Retinal pigment epithelial cell (primary cell): ENCODE data around the gene MRPL54.

Experiments used
- DNase-seq: peaks from one replicate; pipeline ENCODE4 v3.0.0-alpha.2; 2010; ENCODE audit warnings: low read depth
- H3K4me3 ChIP-seq: 2 replicates; pipeline ENCODE4 v1.5.1; 2011; ENCODE audit warnings: mild to moderate bottlenecking, low read length, control low read depth, moderate library complexity
- TF ChIP-seq, protein P1 (sequence below): conservative IDR thresholded peaks from 2 replicates; pipeline ENCODE4 v1.5.1; 2011; ENCODE audit warnings: low read depth, low read length, control low read depth, inconsistent platforms

Gene MRPL54

DNA sequence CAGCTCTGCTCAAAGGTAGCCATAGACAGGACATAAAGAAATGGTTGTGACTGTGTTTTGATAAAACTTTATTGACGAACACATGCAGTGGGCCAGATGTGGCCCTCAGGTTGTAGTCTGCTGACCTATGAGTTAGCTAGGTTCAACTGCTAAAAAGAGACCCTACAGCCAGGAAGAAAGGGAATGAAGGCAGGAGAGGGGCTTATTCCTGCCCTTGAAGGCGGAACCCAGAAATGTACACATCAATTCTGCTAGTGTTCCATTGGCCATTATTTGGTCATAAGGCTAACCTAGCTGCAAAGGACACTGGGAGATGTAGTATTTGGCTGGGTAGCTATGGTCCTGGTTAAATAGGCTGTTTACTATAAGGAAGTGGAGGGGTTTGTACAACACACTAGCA is 19.0 kb upstream of the MRPL54 start:
- no peak overlapping the region for H3K4me3 ChIP-seq
- TF ChIP-seq, protein P1, sequence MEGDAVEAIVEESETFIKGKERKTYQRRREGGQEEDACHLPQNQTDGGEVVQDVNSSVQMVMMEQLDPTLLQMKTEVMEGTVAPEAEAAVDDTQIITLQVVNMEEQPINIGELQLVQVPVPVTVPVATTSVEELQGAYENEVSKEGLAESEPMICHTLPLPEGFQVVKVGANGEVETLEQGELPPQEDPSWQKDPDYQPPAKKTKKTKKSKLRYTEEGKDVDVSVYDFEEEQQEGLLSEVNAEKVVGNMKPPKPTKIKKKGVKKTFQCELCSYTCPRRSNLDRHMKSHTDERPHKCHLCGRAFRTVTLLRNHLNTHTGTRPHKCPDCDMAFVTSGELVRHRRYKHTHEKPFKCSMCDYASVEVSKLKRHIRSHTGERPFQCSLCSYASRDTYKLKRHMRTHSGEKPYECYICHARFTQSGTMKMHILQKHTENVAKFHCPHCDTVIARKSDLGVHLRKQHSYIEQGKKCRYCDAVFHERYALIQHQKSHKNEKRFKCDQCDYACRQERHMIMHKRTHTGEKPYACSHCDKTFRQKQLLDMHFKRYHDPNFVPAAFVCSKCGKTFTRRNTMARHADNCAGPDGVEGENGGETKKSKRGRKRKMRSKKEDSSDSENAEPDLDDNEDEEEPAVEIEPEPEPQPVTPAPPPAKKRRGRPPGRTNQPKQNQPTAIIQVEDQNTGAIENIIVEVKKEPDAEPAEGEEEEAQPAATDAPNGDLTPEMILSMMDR, result no peak
- no peak for DNase-seq

DNA sequence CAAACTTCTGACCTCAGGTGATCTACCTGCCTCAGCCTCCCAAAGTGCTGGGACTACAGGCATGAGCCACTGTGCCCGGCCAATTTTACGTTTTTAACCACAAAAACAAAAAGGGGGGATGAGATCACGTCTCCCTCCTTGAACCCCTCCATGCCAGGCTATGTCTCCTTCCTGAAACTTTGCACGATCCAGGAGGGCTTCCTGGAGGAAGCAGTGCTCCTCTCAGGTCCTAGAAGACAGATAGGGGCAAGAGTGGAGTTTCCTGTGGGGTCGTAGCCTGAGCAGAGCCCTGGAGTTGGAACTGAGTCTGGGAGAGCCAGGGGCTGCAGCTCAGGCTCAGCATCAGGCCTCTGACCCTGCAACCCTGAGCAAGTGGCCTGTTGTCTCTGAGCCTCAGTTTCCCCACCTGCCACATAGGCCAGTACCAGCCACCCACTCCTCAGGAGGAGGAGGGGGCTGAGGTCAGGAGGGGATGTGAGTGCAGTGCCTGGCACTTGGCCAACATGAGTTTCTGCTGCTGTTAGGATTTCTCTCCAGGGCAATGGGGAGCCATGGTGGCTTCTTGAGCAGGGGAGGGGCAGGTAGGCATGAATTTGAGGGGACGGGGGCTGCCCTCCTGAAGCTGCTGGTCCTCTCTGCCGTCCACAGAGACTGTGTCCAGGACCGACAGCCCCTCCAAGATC is 17.0 kb upstream of the MRPL54 start:
- TF ChIP-seq, protein P1, result no peak
- DNase-seq, result no peak
- H3K4me3 ChIP-seq, result no peak overlapping the region

- TF ChIP-seq, protein P1, result no peak
- no peak overlapping the region for H3K4me3 ChIP-seq
- DNase-seq, result no peak
Measured at GRCh38 chr19:3746371-3747056, 16.0 kb upstream of the MRPL54 start.

- TF ChIP-seq, protein P1, result no peak
- H3K4me3 ChIP-seq, result no peak overlapping the region
- DNase-seq, result no peak
Measured at GRCh38 chr19:3748965-3749364, 13.5 kb upstream of the MRPL54 start.

- TF ChIP-seq, protein P1, result no peak
- H3K4me3 ChIP-seq, result no peak overlapping the region
- DNase-seq, result no peak
Measured at GRCh38 chr19:3750211-3750610, 12.3 kb upstream of the MRPL54 start.

DNA sequence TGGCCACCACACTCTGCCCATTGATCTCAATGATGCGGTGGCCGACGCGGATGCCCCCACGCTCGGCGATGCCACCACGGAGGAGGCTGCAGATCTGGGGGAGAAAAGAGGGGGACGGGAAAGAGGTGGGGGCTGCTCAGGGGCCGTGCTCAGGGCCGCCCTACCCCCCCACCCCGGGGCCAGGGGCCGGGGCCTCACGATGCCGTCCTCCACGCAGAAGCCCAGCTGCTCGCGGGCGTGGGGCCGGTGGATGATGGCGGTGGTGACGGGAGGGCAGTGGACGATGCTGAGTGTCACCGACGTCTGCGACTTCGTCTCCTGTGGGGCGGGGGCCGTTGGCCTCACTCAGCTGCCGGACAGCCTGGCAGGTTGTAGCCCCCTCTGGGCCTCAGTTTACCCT is 11.2 kb upstream of the MRPL54 start:
- TF ChIP-seq, protein P1, result no peak
- no peak overlapping the region for H3K4me3 ChIP-seq
- DNase-seq, result no peak

GRCh38 chr19:3752492-3752891 is 10.0 kb upstream of the MRPL54 start:
- TF ChIP-seq, protein P1, result no peak
- no peak overlapping the region for H3K4me3 ChIP-seq
- DNase-seq, result no peak
